ENCODE data around the gene RAB20.

DNA sequence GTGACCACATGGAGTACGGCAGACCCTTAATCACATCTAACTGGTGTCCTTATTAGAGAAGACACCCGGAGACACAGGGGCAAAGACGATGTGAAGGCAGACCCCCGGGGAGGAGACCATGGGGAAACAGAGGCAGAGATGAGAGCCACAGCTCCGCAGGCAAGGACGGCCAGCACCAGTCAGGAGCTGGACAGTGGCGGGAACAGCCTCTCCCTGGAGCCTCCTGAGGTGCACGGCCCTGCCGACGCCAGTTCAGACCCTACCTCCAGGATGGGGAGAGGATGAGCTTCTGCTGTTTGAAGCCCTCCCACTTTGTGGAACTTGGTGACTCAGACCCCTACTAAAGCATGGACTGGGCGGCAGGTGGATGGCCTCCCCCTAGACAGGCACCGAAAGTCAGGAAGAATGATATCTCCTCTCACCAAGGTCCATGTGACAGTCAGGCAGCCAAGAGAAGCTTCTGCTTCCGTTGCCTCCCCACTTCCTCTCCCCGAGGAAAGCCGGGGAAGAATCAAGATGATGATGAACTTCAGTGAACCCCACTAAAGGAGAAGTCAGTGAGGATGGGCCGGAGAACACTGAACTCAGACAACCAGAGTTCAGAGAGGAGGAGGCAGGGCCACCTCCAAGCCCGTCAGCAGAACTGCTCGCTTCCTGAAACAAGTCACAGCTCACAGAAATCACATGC is 25.4 kb downstream of the RAB20 start:
- TF ChIP-seq POLR2A (IDR thresholded peaks at IDR 0.05), result no peak
- TF ChIP-seq, protein P1, sequence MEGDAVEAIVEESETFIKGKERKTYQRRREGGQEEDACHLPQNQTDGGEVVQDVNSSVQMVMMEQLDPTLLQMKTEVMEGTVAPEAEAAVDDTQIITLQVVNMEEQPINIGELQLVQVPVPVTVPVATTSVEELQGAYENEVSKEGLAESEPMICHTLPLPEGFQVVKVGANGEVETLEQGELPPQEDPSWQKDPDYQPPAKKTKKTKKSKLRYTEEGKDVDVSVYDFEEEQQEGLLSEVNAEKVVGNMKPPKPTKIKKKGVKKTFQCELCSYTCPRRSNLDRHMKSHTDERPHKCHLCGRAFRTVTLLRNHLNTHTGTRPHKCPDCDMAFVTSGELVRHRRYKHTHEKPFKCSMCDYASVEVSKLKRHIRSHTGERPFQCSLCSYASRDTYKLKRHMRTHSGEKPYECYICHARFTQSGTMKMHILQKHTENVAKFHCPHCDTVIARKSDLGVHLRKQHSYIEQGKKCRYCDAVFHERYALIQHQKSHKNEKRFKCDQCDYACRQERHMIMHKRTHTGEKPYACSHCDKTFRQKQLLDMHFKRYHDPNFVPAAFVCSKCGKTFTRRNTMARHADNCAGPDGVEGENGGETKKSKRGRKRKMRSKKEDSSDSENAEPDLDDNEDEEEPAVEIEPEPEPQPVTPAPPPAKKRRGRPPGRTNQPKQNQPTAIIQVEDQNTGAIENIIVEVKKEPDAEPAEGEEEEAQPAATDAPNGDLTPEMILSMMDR (IDR thresholded peaks at IDR 0.05), result no peak

Data from testis (tissue), 2 donors.